HCT116 (cell line): Measurements from ENCODE around the gene BICRA. TPM values are rescaled to one million over a fixed set of nuclear protein-coding genes. Genes with fewer than 3 reads are reported as not detected.

Experiments
- ATAC-seq: fragments of 200-7000 bp; cut with Tn5 transposase; 2 replicates; pipeline ENCODE4 v1.9.1; 2020; ENCODE audit warnings: mild to moderate bottlenecking, moderate library complexity
- BruUV-seq: library from RNA; stranded (reverse); fragments of 400-500 nt; replicated peaks from 2 replicates; lab custom pipeline; 2021; lab: Mats Ljungman, UMichigan
- CTCF ChIA-PET: fragments of 300-600 bp; sonication (Branson Sonifier 250); formaldehyde crosslinking; loops from one replicate; lab custom pipeline; 2021; ENCODE audit warnings: antibody characterized with exemption; lab: Charles Lee
- POLR2A ChIA-PET: fragments of 300-600, 350-600 bp; sonication (Branson Sonifier 250); formaldehyde crosslinking; loops from one replicate; lab custom pipeline; 2021; ENCODE audit warnings: antibody characterized with exemption; lab: Charles Lee
- RAD21 ChIA-PET, 2 experiments: fragments of 300-600 bp; sonication (Branson Sonifier 250); formaldehyde crosslinking; loops; one replicate each; lab custom pipeline; 2023; ENCODE audit warnings: low total read pairs in 2 of 2; ENCODE audit not compliant: uncharacterized antibody in 2 of 2, unreplicated experiment in 2 of 2, low non-redundant PET in 1 of 2; lab: Charles Lee
- DNase-seq: peaks from one replicate; pipeline ENCODE4 v3.0.0-alpha.2; 2010; ENCODE audit warnings: low read depth, low spot score
- H2AFZ ChIP-seq: fragments of 200-600 bp; shearing (Covaris generic), sonication (generic); 2 replicates; pipeline ENCODE4 v1.6.1; 2017; ENCODE audit warnings: low read depth, mixed run types, mixed read lengths, antibody characterized with exemption, low read length; ENCODE audit not compliant: poor library complexity, severe bottlenecking
- H3K27ac ChIP-seq: 2 replicates; pipeline ENCODE4 v1.5.1; 2012; ENCODE audit warnings: low read depth, low read length
- H3K27me3 ChIP-seq: fragments of 200-600 bp; sonication (generic); 2 replicates; pipeline ENCODE4 v1.6.1; 2016; ENCODE audit warnings: mixed run types, low read length, mixed read lengths; ENCODE audit not compliant: insufficient read depth
- H3K36me3 ChIP-seq, 2 experiments: fragments of 200-500 bp in 1 of 2; fragments of 200-600 bp in 1 of 2; sonication (Bioruptor generic) in 1 of 2; sonication (generic) in 1 of 2; 2 replicates each; pipeline versions ENCODE4 v1.5.1 to v1.6.1; 2014 to 2016; ENCODE audit warnings: low read length in 2 of 2, inconsistent platforms in 1 of 2, mixed read lengths in 1 of 2, mixed run types in 1 of 2; ENCODE audit not compliant: insufficient read depth in 2 of 2, control insufficient read depth in 1 of 2
- H3K4me1 ChIP-seq, 2 experiments: fragments of 200-600 bp in 1 of 2; sonication (generic) in 1 of 2; 2 replicates each; pipeline versions ENCODE4 v1.5.1 to v1.6.1; 2012 to 2017; ENCODE audit warnings: low read length in 2 of 2, inconsistent platforms in 1 of 2, mild to moderate bottlenecking in 1 of 2, mixed read lengths in 1 of 2, mixed run types in 1 of 2, moderate library complexity in 1 of 2; ENCODE audit not compliant: insufficient read depth in 2 of 2, control insufficient read depth in 1 of 2
- H3K4me2 ChIP-seq: fragments of 200-600 bp; sonication (generic); 2 replicates; pipeline ENCODE4 v1.6.1; 2017; ENCODE audit warnings: mixed run types, low read length, mixed read lengths
- H3K4me3 ChIP-seq, 2 experiments: fragments of 200-600 bp in 1 of 2; sonication (generic) in 1 of 2; replicated peaks in 1 of 2; 2 replicates each; pipeline ENCODE4 v1.5.1; 2011 to 2016; ENCODE audit warnings: low read length in 2 of 2, control low read depth in 1 of 2, low read depth in 1 of 2, mild to moderate bottlenecking in 1 of 2, mixed read lengths in 1 of 2, mixed run types in 1 of 2
- H3K79me2 ChIP-seq: fragments of 200-600 bp; sonication (generic); 2 replicates; pipeline ENCODE4 v1.6.1; 2017; ENCODE audit warnings: mild to moderate bottlenecking, mixed run types, low read length, moderate library complexity, mixed read lengths; ENCODE audit not compliant: insufficient read depth
- H3K9ac ChIP-seq: fragments of 200-600 bp; sonication (generic); 2 replicates; pipeline ENCODE4 v1.6.1; 2016; ENCODE audit warnings: low read length, mixed read lengths
- H3K9me2 ChIP-seq: fragments of 200-600 bp; sonication (generic), shearing (Covaris generic); 2 replicates; pipeline ENCODE4 v1.6.1; 2017; ENCODE audit warnings: mixed run types, mild to moderate bottlenecking, moderate library complexity; ENCODE audit not compliant: insufficient read depth
- H3K9me3 ChIP-seq, 2 experiments: fragments of 200-500 bp in 1 of 2; fragments of 200-600 bp in 1 of 2; sonication (Bioruptor generic) in 1 of 2; sonication (generic) in 1 of 2; 2 replicates each; pipeline ENCODE4 v1.6.1; 2014 to 2017; ENCODE audit warnings: low read length in 2 of 2, mixed read lengths in 2 of 2, inconsistent platforms in 1 of 2, low read depth in 1 of 2, mild to moderate bottlenecking in 1 of 2, mixed run types in 1 of 2, moderate library complexity in 1 of 2; ENCODE audit not compliant: control insufficient read depth in 1 of 2, insufficient read depth in 1 of 2
- H4K20me1 ChIP-seq: fragments of 200-600 bp; sonication (generic), shearing (Covaris generic); 2 replicates; pipeline ENCODE4 v1.6.1; 2017; ENCODE audit warnings: mixed run types, mild to moderate bottlenecking, moderate library complexity; ENCODE audit not compliant: insufficient read depth
- CBX3 ChIP-seq: IDR thresholded peaks from 2 replicates; pipeline ENCODE4 v1.6.1; 2012; ENCODE audit warnings: low read depth
- CEBPB ChIP-seq: IDR thresholded peaks from 2 replicates; pipeline ENCODE4 v1.6.1; 2012; ENCODE audit warnings: low read depth
- EGR1 ChIP-seq: IDR thresholded peaks from 2 replicates; pipeline ENCODE4 v1.6.1; 2012; ENCODE audit warnings: low read depth
- EZH2phosphoT487 ChIP-seq: fragments of 200-600 bp; IDR thresholded peaks from 2 replicates; pipeline ENCODE4 v1.6.1; 2018; ENCODE audit warnings: antibody characterized with exemption, borderline replicate concordance
- ZFX ChIP-seq: fragments of 450-650 bp; IDR thresholded peaks from 2 replicates; pipeline ENCODE4 v1.6.1; 2017
- ZNF274 ChIP-seq: fragments of 200-500 bp; sonication (Bioruptor generic); IDR thresholded peaks from 2 replicates; pipeline ENCODE4 v1.6.1; 2014; ENCODE audit warnings: mild to moderate bottlenecking, low read depth, low read length, inconsistent platforms
- intact Hi-C: fragments of 100-400 bp; cut with micrococcal nuclease; formaldehyde crosslinking; loops from 2 replicates; pipeline ENCODE4 v1.10.0; 2022
- total RNA-seq: library from RNA; stranded (reverse); gene quantifications from one replicate; pipeline ENCODE4 v1.2.1, GENCODE V29; 2021; ENCODE audit not compliant: unreplicated experiment

BICRA gene
- total RNA-seq, 1 experiment from 2014 or later: 11.3 TPM

- no peaks in the 10 kb centered on the region for H4K20me1 ChIP-seq
- no TSS peak for BruUV-seq
- H3K4me2 ChIP-seq: no peak overlapping the region
- peaks cover 26 to 35% of the 10 kb centered on the region in 2 experiments for H3K4me1 ChIP-seq
- DNase-seq (no peak), ATAC-seq (no peak)
- no peaks in the 10 kb centered on the region for H3K9me2 ChIP-seq
- no peak overlapping the region for H3K27ac ChIP-seq
- CTCF ChIA-PET: no interaction called here
- intact Hi-C loops: no loop called here
- RAD21 ChIA-PET: no interaction called here
- 0 out of 4 replicates have a peak, but pooled peaks cover 0 to 7% of the 10 kb centered on the region in 2 experiments for H3K36me3 ChIP-seq
- H3K79me2 ChIP-seq: peaks cover 59% of the 10 kb centered on the region
- no peak overlapping the region for H2AFZ ChIP-seq
- H3K9ac ChIP-seq: no peak overlapping the region
- POLR2A ChIA-PET: no interaction called here
- H3K27me3 ChIP-seq: no peaks in the 10 kb centered on the region
- H3K4me3 ChIP-seq: no peak overlapping the region
- H3K9me3 ChIP-seq: no peaks in the 10 kb centered on the region
- TF ChIP-seq EGR1 (no peak), EZH2phosphoT487 (no peak), CBX3 (no peak), ZFX (no peak)
Observed at GRCh38 chr19:47650700-47651099, 41.8 kb downstream of the BICRA start.

GRCh38 chr19:47651132-47651531 is 42.2 kb downstream of the BICRA start:
- BruUV-seq: no TSS peak
- no peaks in the 10 kb centered on the region for H3K27me3 ChIP-seq
- H3K9me3 ChIP-seq: no peaks in the 10 kb centered on the region
- 0 out of 4 replicates have a peak, but pooled peaks cover 0 to 7% of the 10 kb centered on the region in 2 experiments for H3K36me3 ChIP-seq
- CTCF ChIA-PET: no interaction called here
- intact Hi-C loops: no loop called here
- no peaks in the 10 kb centered on the region for H3K9me2 ChIP-seq
- H3K4me2 ChIP-seq: no peak overlapping the region
- POLR2A ChIA-PET: no interaction called here
- H3K4me1 ChIP-seq: peaks cover 25 to 34% of the 10 kb centered on the region in 2 experiments
- H2AFZ ChIP-seq: no peak overlapping the region
- peaks cover 57% of the 10 kb centered on the region for H3K79me2 ChIP-seq
- DNase-seq: no peak
- RAD21 ChIA-PET: no interaction called here
- no peak overlapping the region for H3K4me3 ChIP-seq
- TF ChIP-seq CEBPB (no peak), ZNF274 (no peak)
- ATAC-seq: no peak
- H3K9ac ChIP-seq: no peak overlapping the region
- H3K27ac ChIP-seq: no peak overlapping the region
- H4K20me1 ChIP-seq: no peaks in the 10 kb centered on the region
